SK-N-DZ (cell line): Measurements from ENCODE around the gene MRPS34.

Experiments
- DNase-seq: peaks from one replicate; pipeline ENCODE4 v3.0.0-alpha.2; 2015; ENCODE audit warnings: low spot score

MRPS34 gene

DNA sequence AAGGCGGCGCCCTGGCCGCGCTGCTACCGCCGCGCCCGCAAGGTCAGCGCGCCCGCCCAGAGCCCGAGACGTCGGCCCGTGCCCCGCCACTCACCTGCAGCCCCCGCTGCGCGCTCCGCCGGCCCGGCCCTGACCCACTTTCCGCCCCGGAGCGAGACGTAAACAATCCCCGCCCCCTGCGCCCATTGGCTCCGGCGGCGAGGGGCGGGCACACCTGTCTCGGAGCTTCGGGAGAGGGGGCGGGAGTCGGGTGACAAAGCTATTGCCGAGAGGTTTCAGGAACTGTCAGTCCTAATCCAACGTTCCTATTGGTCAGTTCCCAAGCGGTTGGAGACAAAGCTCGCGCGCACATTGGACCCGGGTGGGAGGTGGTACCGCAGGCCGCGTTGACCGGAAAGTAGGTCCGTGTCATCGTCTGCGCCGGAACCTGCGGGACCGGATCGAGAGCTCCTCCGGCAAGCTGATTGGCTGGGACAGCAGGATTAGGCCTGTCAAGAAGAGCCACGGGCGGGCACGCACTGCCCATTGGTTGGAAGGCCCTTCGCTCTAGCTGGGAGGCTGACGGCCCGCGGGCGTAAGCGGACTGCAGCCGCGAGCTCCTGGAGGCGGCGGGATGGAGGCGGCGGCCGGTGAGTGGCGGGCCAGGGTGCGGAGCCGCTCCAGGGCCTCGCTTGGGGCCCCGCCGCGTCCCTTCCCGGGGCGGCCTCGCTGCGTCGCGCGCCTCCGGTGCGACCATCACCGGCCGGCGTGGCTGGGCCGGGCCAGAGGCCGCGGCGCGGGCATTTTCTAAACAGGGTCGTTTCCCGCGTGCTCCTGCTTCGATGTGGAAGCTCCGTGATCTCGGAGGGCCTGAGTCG is 9.7 kb upstream of the MRPS34 start, which contains the start of the genes NUBP2 and SPSB3:
Gene NUBP2, plus strand, starts transcription at position 553 of the 857 bp plus-strand sequence. Its CDS starts 61 bp downstream, at position 614.
Gene SPSB3, minus strand, starts transcription at position 164 of the 857 bp plus-strand sequence. CDS start 1,088 bp downstream, outside the sequence.
- DNase-seq, result peak; percentile 100

DNA sequence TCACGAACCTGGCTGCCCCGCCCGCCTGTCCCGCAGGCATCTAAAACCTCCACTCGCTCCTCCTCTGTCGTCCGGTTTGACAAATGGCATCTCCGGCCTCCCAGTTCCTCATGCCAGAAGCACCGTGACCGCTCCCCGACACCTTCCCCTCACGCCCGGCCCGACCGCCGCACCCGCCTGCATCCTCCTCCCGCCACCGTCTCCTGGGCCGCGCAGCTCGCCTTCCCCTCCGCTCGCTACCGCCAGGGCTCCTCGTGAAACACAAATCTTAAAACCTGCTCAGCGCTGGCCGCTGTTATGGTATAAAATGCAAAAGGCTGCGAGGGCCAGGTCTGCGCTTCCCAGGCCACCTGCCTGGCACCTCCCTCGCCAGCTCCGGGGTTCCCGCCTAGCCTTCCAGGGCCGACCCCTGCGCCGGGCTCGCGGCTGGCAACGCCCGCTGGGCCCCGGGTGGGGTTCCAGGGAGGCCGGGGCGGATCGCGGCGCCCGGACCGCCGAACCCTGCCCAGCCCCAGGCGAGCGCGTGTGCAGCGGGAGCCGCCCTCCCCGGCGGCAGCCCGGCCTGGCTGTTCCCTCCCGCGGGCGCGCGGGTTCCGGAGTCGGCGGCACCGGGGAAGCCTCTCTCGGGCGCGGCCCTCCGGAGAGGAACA is 8.9 kb upstream of the MRPS34 start:
- no peak for DNase-seq

DNA sequence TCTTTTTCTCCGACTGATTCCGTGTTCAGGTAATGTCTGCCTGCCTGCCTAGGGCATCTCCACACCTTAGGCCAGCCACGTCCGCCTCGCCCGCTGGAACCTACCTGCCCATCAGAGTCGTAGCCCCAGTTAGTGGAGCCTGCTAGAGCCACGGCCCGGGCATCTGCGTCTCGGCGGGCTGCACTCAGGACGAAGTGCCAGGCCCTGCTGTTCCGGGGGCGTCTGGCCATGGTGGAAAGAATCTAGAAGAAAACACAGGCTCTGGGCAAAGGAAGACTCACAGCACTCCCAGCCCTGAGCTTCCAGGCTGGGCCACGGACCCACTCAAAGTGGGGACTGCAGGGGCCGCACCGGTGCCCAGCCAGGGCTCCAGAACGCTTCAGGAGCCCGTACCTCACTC is 8.3 kb upstream of the MRPS34 start:
- no peak for DNase-seq

- no peak for DNase-seq
These were observed 7.7 kb upstream of the MRPS34 start for GRCh38 chr16:1780677-1781072.

DNA sequence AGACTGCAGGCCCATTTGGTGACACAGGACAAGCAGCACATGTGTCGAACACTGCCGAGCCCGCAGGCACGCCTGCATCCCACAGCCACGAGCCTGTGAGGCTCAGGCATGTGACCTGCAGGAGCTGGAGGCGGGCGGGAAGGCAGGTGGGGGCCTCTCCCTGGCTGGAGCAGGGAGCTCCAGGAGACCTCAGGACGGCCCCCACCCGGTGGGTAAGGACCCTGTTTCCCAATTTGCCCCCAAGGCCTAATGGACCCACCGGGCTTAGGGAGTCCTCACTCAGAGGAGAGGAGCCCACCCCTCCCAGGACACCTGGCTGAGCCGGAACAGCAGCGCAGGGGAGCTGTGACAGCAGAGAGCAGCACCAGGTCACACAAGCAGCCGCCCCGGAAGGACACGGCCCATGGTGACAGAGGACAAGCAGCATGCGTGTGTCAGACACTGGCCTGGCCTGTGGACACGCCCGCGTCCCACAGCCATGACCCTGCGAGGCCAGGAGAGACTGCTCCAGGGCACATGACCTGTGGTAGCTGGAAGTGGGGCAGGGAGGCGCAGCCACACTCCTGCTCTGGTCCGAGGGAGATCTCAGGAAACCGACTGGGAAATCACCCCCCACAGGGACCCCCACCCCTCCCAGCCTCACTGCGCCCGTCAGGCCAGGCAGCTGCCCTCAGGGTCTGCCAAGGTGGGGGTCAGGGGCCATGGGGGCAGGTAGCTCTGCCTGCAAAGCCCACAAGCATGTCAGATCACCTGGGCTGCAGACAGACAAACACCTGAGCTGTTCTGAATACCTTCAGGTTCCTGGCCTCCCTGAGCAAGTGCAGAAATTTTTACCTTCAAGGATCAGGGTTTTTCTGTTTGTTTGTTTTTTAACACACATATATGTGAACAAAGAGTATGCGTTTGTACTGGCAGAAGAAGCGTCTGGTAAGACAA is 7.1 kb upstream of the MRPS34 start:
- DNase-seq, result no peak

GRCh38 chr16:1779234-1779701 is 6.3 kb upstream of the MRPS34 start:
- DNase-seq, result no peak

DNA sequence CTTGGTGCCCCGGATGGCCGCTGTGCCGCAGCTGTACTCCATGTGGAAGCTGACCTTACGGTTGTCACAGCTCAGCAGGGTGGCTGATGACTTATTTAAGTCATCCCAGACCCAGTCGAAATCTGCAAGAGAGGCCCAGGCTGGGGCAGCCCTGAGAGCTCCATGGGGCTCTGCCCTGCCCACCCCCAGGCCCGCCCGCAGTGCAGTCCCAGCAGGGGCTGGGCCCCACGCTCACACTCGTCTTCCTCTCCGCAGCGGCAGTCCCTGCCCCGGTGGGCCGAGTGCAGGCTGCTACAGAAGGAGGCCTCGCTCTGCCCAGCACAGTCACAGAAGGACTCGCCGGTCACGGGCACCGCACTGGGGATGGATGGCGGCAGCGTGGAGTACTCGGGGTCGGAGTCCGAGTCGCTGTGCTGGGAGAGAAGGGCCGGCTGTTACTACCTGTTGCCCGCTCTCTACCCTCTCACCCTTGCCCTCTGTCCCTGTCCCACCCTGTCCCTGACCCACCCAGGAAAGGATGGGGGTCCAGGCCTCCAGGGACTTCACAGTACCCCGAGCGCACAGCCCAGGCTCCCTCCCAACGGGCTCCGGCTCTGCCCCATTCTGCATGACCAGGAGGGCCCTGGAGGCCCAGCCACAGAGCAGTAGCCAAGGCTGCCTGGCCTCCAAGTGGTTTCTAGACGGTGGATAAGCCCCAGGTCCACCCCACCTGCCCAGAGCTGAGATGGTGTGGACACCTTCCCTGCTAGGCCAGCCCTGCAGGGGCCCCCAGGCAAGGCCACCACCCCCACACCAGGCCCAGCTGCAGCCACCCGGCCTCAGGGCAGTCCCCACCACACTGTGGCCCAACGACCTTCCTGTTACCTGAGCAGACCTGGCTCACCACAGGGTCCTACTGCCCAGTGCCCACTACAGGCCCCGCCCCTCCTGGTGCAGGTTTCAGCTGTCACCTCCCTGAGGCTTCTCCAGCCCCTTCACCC is 5.6 kb upstream of the MRPS34 start:
- DNase-seq, result no peak

- DNase-seq, result no peak
These were observed 4.7 kb upstream of the MRPS34 start for GRCh38 chr16:1777375-1778199.

DNA sequence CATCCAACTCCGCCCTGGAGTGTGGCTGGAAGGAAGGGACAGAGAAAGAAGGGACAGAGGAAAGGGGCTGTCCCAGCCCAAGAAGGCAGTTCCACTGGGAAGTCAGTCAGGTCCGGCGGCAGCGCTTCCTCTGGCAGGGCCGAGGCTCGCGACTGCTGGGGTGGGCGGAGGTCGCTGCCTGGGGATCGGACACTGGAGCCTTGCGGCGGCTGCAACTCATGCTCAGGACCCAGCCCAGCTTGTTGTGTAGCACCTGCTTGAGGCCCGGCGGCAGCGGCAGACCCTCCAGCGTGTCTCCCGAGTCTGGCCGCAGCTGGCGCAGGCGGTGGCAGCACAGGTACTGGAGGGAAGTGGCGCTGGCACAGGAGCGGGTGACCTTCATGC is 4.0 kb upstream of the MRPS34 start:
- DNase-seq, result no peak

DNA sequence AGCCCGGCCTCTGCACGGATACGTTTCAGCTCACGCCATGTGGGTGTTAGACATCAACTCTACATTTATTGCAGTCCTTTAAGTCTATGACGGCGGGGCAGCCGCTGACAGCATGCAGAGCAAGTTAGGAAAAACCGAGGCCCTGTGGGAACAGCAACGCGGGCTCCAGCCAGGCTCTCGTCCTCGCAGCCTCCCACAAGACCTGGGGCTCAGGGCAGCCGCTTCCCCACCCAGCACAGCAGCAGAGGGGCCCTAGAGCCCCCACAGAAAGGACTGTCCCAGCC is 3.7 kb upstream of the MRPS34 start:
- no peak for DNase-seq

DNA sequence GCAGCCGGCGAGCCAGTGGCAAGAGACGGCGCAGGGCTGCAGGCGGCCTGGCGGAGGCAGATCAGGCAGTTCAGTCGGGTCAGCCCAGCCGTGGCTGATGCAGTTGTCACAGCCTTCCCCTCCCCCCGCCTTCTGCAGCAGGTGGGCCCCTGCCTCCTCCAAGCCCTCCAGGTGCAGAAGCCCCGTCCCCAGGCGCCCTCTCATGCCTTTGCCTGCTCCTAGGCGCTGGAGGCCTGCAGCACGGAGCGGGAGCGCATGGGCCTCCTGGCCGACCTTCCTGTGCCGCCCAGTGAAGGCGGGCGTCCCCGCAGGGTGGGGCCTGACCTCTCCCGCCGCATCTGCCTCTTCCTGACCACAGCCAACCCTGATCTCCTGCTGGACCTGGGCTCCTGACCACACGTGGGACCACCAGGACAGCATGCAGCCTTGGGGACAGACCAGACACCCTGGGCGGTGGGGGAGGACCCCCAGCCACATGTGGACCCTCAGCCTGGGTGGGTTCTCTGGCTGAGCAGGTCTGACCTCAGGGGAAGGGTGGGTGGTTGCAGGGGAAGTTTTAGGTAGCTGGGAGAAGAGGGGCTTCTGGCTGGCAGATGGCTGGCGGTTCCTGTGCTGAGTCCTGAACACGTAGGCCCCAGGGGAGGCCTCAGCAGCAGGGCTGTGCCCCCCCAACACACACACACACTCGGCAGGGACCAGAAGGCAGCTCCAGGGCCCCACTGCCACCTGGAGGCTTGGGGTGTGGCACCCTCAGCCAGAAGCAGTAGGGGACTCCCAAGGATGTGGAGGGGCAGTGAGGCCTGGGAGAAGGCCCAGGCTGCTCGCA is 3.1 kb upstream of the MRPS34 start:
- no peak for DNase-seq

GRCh38 chr16:1775006-1775845 is 2.3 kb upstream of the MRPS34 start:
- no peak for DNase-seq

DNA sequence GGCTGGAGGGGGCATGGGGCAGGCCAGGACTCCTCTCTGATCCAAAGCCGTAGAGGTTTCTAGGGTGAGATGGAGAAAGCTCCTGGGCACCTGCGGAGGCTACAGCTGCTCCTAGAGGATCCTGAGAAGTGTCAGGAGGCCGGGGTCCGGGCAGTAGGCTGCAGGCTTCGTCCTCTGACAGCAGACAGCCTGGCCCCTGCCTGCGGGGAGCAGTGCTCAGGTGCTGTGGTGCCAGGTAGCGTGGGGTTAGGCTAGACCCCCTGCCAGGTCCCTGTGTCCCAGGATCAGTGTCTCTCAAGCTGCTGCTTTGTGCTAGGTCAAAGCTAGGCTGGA is 1.5 kb upstream of the MRPS34 start:
- no peak for DNase-seq

DNA sequence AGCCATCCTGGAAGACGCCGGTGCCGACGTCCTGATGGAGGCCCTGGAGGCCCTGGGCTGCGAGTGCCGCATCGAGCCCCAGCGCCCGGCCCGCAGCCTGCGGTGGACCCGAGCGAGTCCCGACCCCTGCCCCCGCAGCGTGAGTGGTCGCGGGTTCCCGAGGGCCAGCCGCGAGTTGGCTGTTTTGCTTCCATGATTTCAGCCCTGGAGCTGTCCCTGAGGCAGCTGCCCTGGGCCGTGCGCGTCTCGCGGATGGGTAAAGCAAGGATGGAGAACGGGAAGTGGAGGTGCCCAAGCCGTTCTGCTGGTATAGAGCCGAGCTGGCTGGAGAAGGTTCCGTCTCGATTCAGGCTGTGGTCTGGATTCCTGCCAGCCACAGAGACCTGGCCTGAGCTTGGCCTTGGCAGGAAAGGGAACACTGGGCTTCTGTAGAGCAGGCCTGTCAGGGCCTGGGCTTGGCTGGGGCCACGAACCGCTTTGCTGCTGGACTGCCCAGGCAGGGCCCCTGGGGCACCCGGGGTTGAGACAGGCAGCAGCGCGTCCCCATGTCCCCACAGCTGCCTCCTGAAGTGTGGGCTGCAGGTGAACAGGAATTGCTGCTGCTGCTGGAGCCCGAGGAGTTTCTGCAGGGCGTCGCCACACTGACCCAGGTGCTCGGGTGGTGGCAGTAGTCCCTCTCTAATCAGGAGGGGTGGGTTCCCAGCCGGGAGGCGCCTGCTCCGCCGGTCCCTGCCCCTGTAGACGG is 941 bp upstream of the MRPS34 start:
- no peak for DNase-seq

DNA sequence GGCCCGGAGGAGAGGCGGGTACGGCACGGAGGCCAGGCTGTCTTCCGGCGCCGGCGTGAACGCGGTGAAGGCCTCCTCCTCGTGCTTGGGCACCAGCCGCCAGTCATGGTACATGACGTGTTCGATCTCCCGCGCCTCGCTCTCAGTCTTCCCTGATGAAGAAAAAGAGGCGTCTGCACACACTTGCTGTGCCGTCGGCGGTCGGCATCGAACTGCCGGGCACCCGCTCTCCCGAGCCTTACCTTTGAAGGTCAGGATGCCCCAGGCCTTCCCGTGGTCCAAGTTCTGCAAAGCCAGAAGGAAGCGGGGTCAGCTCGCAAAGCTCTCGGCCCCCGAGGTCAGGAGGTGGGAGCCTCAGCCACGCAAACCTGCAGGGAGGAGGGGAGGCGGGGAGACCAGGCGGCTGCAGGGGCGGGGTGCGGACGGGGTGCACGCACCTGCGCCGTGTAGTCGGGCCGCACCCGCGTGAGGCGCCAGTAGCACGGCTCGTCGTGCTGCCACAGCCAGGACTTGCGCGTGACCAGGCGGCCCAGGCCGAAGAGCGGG is 499 bp downstream of the MRPS34 start, which contains the start of gene EME2:
Gene EME2, plus strand, starts transcription at position 449 of the 546 bp plus-strand sequence. CDS start 418 bp downstream, outside the sequence.
- no peak for DNase-seq

GRCh38 chr16:1771864-1772361 is 1.0 kb downstream of the MRPS34 start:
- no peak for DNase-seq
